Type B pancreatic cell (in vitro differentiated cells): ENCODE results near the gene ATP2A3. TPM values are rescaled to one million over a fixed set of nuclear protein-coding genes. Genes with fewer than 3 reads are reported as not detected.

Experiments used
- DNase-seq: peaks from one replicate; pipeline ENCODE4 v3.0.0; 2021; ENCODE audit warnings: mixed read lengths; ENCODE audit not compliant: unreplicated experiment; ENCODE audit errors: extremely low spot score
- H3K27ac Mint-ChIP-seq: 2 replicates; pipeline ENCODE4 v1.8.0; 2021; ENCODE audit warnings: mild to moderate bottlenecking, mixed read lengths
- H3K27me3 Mint-ChIP-seq: 2 replicates; pipeline ENCODE4 v1.8.0; 2021; ENCODE audit warnings: mixed read lengths
- H3K36me3 Mint-ChIP-seq: 2 replicates; pipeline ENCODE4 v1.8.0; 2021; ENCODE audit warnings: mixed read lengths
- H3K4me1 Mint-ChIP-seq: one replicate; pipeline ENCODE4 v1.8.0; 2021; ENCODE audit warnings: mixed read lengths; ENCODE audit not compliant: unreplicated experiment
- H3K4me3 Mint-ChIP-seq: 2 replicates; pipeline ENCODE4 v1.8.0; 2021; ENCODE audit warnings: mild to moderate bottlenecking, mixed read lengths
- H3K9me3 Mint-ChIP-seq: 2 replicates; pipeline ENCODE4 v1.8.0; 2021; ENCODE audit warnings: mixed read lengths
- total RNA-seq: library from RNA; stranded (reverse); gene quantifications from 2 replicates; pipeline ENCODE4 v1.2.1, GENCODE V29; 2021; ENCODE audit warnings: low replicate concordance
- TF ChIP-seq, protein P1 (sequence below): fragments of 200-600 bp; sonication (generic); conservative IDR thresholded peaks from 2 replicates; pipeline ENCODE4 v1.5.0; 2021; ENCODE audit warnings: antibody characterized with exemption, mild to moderate bottlenecking

Gene ATP2A3
- total RNA-seq, 1 donor from 2014 or later = 33.2 TPM

DNA sequence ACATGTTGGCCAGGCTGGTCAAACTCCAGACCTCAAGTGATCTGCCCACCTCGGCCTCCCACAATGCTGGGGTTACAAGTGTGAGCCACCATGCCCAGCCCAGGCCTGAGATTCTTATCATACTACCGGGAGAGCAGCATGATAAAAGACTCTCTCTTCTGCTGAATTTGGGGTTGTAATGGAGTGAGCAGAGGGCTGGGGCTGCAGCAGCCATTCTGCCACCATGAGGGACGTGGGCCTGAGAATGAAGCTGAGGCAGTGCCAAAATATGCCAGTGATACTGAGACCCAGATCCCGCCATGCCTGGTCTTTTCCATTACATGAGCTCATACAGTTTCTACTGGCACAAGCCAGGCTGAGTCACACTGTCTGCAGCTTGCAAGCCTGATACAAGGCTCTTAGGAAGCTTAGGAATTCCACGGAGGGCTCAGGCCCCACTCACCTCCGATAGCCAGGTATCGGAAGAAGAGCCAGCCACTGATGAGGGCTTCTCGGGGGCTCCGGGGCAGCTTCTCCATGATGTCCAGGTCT, 28.3 kb downstream of the ATP2A3 start:
- TF ChIP-seq, protein P1, sequence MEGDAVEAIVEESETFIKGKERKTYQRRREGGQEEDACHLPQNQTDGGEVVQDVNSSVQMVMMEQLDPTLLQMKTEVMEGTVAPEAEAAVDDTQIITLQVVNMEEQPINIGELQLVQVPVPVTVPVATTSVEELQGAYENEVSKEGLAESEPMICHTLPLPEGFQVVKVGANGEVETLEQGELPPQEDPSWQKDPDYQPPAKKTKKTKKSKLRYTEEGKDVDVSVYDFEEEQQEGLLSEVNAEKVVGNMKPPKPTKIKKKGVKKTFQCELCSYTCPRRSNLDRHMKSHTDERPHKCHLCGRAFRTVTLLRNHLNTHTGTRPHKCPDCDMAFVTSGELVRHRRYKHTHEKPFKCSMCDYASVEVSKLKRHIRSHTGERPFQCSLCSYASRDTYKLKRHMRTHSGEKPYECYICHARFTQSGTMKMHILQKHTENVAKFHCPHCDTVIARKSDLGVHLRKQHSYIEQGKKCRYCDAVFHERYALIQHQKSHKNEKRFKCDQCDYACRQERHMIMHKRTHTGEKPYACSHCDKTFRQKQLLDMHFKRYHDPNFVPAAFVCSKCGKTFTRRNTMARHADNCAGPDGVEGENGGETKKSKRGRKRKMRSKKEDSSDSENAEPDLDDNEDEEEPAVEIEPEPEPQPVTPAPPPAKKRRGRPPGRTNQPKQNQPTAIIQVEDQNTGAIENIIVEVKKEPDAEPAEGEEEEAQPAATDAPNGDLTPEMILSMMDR = no peak

DNA sequence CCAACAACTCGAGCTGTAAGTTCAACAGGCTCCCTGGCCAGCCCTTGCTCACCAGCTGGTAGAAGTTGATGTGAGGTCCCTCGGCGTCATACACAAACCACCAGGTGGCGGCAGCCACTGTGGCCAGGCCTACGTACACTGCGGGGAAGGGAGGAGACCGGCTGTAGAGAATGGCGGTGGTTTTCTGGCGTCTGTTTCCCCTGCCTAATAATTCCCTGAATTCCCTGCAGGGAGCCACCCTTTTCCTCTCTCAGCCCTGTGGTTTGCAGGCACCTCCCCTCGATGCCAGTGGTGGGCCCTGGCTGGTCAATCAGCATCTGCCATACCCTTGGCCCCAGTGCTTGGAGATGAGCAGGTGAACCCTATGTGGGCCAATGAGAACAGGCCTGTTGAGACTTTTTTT, 29.1 kb downstream of the ATP2A3 start:
- no peak overlapping the region for H3K27ac Mint-ChIP-seq
- no peaks in the 10 kb centered on the region for H3K9me3 Mint-ChIP-seq
- TF ChIP-seq, protein P1 = peak; percentile 74

More for the DNA sequence above, 28.3 kb downstream of the ATP2A3 start:
- Mint-ChIP-seq H3K27ac (no peak overlapping the region), H3K27me3 (no peaks in the 10 kb centered on the region), H3K36me3 (peaks cover 3% of the 10 kb centered on the region), H3K4me3 (no peak overlapping the region), H3K9me3 (no peaks in the 10 kb centered on the region), H3K4me1 (peaks cover 5% of the 10 kb centered on the region)
- DNase-seq = no peak

DNA sequence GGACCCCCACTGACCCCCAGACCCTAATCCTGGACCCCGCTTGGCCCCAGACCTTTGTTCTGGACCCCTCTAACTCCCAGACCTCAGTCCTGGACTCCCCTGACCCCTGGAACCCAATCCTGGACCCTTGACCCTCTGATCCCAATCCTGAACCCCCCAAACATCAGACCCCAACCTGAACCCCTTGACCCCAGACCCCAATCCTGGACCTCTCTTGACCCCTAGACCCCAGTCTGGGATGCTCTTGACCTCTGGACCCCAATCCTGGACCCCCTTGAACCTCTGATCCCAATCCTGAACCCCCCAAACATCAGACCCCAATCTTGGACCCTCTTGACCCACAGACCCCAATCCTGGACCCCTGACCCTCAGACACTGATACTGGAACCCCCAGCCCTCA, 34.5 kb downstream of the ATP2A3 start:
- peaks cover 18% of the 10 kb centered on the region for H3K4me1 Mint-ChIP-seq
- DNase-seq = no peak
- no peaks in the 10 kb centered on the region for H3K9me3 Mint-ChIP-seq
- H3K27ac Mint-ChIP-seq = no peak overlapping the region
- H3K36me3 Mint-ChIP-seq = no peaks in the 10 kb centered on the region
- no peaks in the 10 kb centered on the region for H3K27me3 Mint-ChIP-seq
- H3K4me3 Mint-ChIP-seq = no peak overlapping the region
- TF ChIP-seq, protein P1 = no peak

More for the DNA sequence above, 29.1 kb downstream of the ATP2A3 start:
- no peak for DNase-seq
- H3K27me3 Mint-ChIP-seq = no peaks in the 10 kb centered on the region
- no peak overlapping the region for H3K4me3 Mint-ChIP-seq
- peaks cover 3% of the 10 kb centered on the region for H3K36me3 Mint-ChIP-seq
- peaks cover 5% of the 10 kb centered on the region for H3K4me1 Mint-ChIP-seq

DNA sequence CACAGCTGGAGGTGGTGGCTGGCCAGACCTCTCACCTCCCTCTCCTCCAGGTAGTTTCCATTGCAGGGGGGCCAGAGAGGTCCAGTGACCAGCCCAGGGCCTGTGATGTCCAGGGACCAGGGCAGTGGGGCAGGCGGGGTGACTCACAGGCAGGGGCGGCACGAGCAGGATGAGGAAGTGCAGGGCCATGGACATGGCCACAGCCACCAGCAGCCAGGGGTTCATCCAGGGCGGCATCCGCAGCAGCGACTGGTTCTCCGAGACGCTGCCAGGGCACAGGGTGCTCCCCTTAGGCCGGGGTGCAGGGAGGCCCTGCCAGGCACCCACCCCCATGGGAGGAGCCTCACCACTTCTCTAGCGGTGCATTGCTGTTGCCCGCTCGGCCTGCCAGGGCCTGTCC, 35.1 kb downstream of the ATP2A3 start:
- peaks cover 18% of the 10 kb centered on the region for H3K4me1 Mint-ChIP-seq
- H3K9me3 Mint-ChIP-seq = no peaks in the 10 kb centered on the region
- H3K27ac Mint-ChIP-seq = no peak overlapping the region
- H3K4me3 Mint-ChIP-seq = no peak overlapping the region
- no peaks in the 10 kb centered on the region for H3K36me3 Mint-ChIP-seq
- no peak for DNase-seq
- TF ChIP-seq, protein P1 = no peak
- no peaks in the 10 kb centered on the region for H3K27me3 Mint-ChIP-seq

DNA sequence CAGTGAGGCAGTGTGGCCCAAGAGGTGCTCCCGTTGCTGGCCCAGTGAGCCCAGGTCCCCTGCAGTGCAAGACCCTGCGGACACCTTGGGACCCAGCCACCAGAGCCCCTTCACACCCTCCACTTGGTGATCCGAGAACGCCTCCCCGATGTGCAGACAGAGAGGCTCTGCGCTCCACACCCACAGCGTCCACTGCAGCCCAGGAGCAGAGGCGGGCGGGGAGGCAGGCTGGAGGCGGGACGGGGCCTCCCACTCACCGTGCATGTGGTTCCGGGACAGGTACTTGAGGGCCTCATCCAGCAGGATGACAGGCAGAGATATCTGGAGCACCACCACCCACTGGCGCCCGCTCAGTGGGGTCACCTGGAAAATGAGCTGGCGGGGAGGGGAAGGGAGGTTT, 35.8 kb downstream of the ATP2A3 start:
- DNase-seq = no peak
- Mint-ChIP-seq H3K27me3 (no peaks in the 10 kb centered on the region), H3K4me3 (no peak overlapping the region), H3K9me3 (no peaks in the 10 kb centered on the region), H3K27ac (no peak overlapping the region), H3K36me3 (no peaks in the 10 kb centered on the region), H3K4me1 (peaks cover 18% of the 10 kb centered on the region)
- TF ChIP-seq, protein P1 = no peak
